Measurements from ENCODE around the gene ACVR1B. TPM values are rescaled to one million over a fixed set of nuclear protein-coding genes. Genes with fewer than 3 reads are reported as not detected.

The ACVR1B gene
- total and polyA plus RNA-seq, 9 of the 15 experiments (the other 6 are each of a cell fraction or from before 2014, with no cell fraction given) = 0.97 to 15.1 (median 6.8) TPM

DNA sequence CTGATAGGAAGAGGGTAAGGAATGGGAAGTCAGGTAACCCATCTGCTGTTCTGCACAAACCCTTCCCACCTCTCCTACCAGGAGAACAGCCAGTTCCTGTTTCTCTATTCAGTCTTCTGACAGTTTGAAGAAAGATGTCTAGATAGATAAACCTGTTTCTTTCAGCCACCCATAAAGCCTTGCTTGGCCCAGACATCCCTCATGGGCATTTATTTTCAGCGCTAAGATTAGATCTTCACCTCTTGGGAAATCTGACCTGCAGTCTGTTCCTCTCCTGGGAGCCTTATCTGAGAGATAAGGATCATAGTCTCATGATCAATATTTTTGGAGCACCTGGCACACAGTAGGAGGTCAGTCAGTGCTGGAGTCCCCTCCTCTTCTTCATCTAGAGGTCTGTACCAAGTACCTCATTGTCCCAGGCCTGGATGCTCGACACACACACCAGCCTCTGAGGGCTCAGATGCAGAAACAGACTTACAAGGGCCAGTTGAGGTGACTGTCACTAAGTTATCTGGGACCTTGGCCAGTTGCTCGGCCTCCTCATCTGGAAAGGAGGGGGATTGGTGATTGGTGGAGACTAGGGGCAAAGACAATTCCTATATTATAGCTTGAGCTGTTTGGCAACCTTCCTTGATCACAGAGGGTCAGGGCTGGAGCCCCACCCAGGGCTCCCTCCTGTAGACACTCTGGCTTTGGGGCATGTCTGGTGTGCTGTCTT lies 26.0 kb upstream of the ACVR1B start (continued):
- TF ChIP-seq DMBX1 (CRISPR knock-in tag; IDR thresholded peaks at IDR 0.05; ENCODE audit: borderline replicate concordance) = peak; percentile 33; the same call in 1 of the 2 replicates
- TF ChIP-seq THRB (CRISPR knock-in tag; conservative IDR thresholded peaks at IDR 0.05) = no peak
- 0 out of 2 replicates have a peak, but pooled peaks have one; percentile 14 for TF ChIP-seq CREB1 (IDR thresholded peaks at IDR 0.05)
- no peak for TF ChIP-seq CREB1 (CRISPR knock-in tag; IDR thresholded peaks at IDR 0.05)
- TF ChIP-seq, protein P1, sequence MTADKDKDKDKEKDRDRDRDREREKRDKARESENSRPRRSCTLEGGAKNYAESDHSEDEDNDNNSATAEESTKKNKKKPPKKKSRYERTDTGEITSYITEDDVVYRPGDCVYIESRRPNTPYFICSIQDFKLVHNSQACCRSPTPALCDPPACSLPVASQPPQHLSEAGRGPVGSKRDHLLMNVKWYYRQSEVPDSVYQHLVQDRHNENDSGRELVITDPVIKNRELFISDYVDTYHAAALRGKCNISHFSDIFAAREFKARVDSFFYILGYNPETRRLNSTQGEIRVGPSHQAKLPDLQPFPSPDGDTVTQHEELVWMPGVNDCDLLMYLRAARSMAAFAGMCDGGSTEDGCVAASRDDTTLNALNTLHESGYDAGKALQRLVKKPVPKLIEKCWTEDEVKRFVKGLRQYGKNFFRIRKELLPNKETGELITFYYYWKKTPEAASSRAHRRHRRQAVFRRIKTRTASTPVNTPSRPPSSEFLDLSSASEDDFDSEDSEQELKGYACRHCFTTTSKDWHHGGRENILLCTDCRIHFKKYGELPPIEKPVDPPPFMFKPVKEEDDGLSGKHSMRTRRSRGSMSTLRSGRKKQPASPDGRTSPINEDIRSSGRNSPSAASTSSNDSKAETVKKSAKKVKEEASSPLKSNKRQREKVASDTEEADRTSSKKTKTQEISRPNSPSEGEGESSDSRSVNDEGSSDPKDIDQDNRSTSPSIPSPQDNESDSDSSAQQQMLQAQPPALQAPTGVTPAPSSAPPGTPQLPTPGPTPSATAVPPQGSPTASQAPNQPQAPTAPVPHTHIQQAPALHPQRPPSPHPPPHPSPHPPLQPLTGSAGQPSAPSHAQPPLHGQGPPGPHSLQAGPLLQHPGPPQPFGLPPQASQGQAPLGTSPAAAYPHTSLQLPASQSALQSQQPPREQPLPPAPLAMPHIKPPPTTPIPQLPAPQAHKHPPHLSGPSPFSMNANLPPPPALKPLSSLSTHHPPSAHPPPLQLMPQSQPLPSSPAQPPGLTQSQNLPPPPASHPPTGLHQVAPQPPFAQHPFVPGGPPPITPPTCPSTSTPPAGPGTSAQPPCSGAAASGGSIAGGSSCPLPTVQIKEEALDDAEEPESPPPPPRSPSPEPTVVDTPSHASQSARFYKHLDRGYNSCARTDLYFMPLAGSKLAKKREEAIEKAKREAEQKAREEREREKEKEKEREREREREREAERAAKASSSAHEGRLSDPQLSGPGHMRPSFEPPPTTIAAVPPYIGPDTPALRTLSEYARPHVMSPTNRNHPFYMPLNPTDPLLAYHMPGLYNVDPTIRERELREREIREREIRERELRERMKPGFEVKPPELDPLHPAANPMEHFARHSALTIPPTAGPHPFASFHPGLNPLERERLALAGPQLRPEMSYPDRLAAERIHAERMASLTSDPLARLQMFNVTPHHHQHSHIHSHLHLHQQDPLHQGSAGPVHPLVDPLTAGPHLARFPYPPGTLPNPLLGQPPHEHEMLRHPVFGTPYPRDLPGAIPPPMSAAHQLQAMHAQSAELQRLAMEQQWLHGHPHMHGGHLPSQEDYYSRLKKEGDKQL (CRISPR knock-in tag; IDR thresholded peaks at IDR 0.05; ENCODE audit: borderline replicate concordance) = no peak
- TF ChIP-seq GATAD2B (IDR thresholded peaks at IDR 0.05; ENCODE audit: borderline replicate concordance) = 0 out of 2 replicates have a peak, but pooled peaks have one; percentile 16
- TF ChIP-seq ADNP (tag; IDR thresholded peaks at IDR 0.05) = 0 out of 2 replicates have a peak, but pooled peaks have one; percentile 58
- no peak for TF ChIP-seq SFPQ (IDR thresholded peaks at IDR 0.05; ENCODE audit: low read depth, low read length)
- TF ChIP-seq ZKSCAN1 (IDR thresholded peaks at IDR 0.05; ENCODE audit: low read depth, low read length) = peak; percentile 84; the same call in 1 of the 2 replicates
- TF ChIP-seq, protein P2, sequence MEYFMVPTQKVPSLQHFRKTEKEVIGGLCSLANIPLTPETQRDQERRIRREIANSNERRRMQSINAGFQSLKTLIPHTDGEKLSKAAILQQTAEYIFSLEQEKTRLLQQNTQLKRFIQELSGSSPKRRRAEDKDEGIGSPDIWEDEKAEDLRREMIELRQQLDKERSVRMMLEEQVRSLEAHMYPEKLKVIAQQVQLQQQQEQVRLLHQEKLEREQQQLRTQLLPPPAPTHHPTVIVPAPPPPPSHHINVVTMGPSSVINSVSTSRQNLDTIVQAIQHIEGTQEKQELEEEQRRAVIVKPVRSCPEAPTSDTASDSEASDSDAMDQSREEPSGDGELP (CRISPR knock-in tag; IDR thresholded peaks at IDR 0.05; ENCODE audit: borderline replicate concordance) = no peak
- 0 out of 2 replicates have a peak, but pooled peaks have one; percentile 5 for TF ChIP-seq CBFA2T3 (IDR thresholded peaks at IDR 0.05)
- TF ChIP-seq CTBP1 (IDR thresholded peaks at IDR 0.05; ENCODE audit: borderline replicate concordance) = peak; percentile 76; the same call in 1 of the 2 replicates
- no peak for TF ChIP-seq CHD2 (IDR thresholded peaks at IDR 0.05; ENCODE audit: low read depth, low read length)
- peak; percentile 17; the same call in 1 of the 2 replicates for TF ChIP-seq SOX6 (IDR thresholded peaks at IDR 0.05)
- peak; percentile 33; the same call in 1 of the 2 replicates for TF ChIP-seq EP300 (IDR thresholded peaks at IDR 0.05; ENCODE audit: low read length)
